Measurements from ENCODE around the gene TBX19.

TBX19 gene

GRCh38 chr1:168273575-168273974 lies 7.1 kb upstream of the TBX19 start:
- DNase-seq (ENCODE audit: low read depth), result no peak
- no peak overlapping the region for H3K4me3 ChIP-seq (ENCODE audit: low read depth, low read length)
- TF ChIP-seq CTCF (IDR thresholded peaks at IDR 0.05; ENCODE audit: control insufficient read depth, extremely low read depth, insufficient read depth), result no peak

GRCh38 chr1:168279253-168279652 lies 1.4 kb upstream of the TBX19 start:
- no peak overlapping the region for H3K4me3 ChIP-seq (ENCODE audit: low read depth, low read length)
- DNase-seq (ENCODE audit: low read depth), result no peak
- TF ChIP-seq CTCF (IDR thresholded peaks at IDR 0.05; ENCODE audit: control insufficient read depth, extremely low read depth, insufficient read depth), result no peak

DNA sequence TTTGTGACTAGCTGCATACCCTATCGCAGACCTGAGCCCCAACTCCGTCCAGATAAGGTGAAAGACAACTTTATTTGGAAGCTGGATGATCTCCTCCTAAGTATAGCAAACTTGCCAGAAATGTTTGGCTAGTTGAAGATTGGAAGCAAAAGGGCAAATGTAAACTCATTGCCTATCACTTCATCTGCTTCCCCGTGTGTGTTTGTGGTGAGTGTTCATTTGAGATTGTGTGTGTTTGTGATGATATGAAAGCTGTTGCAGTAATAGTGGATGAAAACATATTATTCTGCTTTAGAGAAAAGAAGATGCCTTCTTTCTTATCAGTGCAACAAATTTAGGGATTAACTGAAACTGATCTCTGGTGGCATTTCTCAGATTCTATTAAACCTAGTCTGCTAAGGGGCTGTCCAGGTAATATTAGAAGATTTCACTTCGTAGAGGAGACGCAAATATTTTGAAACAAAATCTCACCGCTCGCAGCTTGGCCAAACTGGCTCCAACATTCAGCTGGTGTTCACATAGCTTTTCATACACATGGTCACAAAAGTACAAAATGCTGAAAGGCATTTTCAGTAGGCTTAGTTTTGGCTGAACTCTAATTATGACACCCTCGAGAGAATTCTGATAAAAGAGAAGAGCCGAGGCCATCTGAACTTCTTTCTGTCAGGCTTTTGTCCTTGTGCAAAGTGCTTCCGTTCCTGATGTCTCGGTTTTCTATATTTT lies 1.1 kb downstream of the TBX19 start:
- no peak for DNase-seq (ENCODE audit: low read depth)
- H3K4me3 ChIP-seq (ENCODE audit: low read depth, low read length), result no peak overlapping the region
- no peak for TF ChIP-seq CTCF (IDR thresholded peaks at IDR 0.05; ENCODE audit: control insufficient read depth, extremely low read depth, insufficient read depth)

DNA sequence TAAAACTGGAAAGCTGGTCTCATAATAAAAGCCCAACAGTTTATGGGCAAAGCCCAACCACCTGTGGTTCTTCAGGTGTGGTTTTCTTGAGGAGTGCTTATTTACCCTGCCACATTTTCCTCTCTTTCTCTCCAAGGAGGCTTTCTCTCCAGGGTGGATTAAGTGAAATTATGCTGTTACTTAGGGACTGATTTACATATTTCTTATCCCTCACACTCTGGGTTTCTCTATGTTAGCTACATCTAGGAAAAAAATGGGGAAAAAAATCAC lies 4.8 kb downstream of the TBX19 start:
- DNase-seq (ENCODE audit: low read depth), result peak; percentile 63
- no peak overlapping the region for H3K4me3 ChIP-seq (ENCODE audit: low read depth, low read length)
- TF ChIP-seq CTCF (IDR thresholded peaks at IDR 0.05; ENCODE audit: control insufficient read depth, extremely low read depth, insufficient read depth), result no peak

DNA sequence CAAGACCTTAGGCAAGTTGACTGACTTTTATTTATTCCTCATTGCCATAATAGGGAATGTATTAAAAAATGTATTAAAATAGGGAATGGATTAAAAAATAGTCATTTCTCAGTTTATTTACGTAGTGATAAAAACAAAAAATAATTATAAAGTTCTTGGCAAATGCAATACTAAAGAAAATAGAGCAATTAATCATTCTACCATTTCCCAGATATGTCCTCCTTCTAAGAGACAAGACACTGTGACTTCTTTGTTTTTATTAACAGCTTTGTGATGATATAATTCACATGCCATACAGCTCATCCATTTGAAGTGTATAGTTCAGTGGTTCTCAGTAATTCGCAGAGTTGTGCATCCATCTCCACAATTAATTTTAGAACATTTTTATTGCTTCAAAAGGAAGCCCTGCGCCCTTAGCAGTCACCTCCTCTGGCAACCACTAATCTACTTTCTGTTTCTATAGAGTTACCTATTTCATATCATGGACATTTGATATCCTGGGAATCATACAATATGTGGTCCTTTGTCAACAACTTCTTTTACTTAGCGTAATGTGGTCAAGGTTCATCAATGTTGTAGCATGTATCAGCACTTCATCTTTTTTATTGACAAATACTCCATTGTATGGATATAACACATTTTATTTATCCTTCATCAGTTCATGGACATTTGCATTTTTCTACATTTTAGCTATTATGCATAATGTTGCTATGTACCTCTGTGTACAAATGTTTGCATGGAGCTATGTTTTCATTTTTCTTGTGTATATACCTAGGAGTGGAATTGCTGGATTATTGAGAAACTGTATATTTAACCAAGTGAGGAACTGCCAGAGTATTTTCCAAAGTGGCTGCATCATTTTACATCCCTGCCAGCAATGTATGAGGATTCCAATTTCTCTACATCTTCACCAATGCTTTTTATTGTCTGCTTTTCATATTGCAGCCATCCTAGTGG lies 5.6 kb downstream of the TBX19 start:
- no peak for TF ChIP-seq CTCF (IDR thresholded peaks at IDR 0.05; ENCODE audit: control insufficient read depth, extremely low read depth, insufficient read depth)
- DNase-seq (ENCODE audit: low read depth), result no peak
- no peak overlapping the region for H3K4me3 ChIP-seq (ENCODE audit: low read depth, low read length)

GRCh38 chr1:168287237-168287664 lies 6.6 kb downstream of the TBX19 start:
- DNase-seq (ENCODE audit: low read depth), result no peak
- no peak overlapping the region for H3K4me3 ChIP-seq (ENCODE audit: low read depth, low read length)
- TF ChIP-seq CTCF (IDR thresholded peaks at IDR 0.05; ENCODE audit: control insufficient read depth, extremely low read depth, insufficient read depth), result no peak
